Mesenteric fat pad (tissue), 1 donor: ENCODE measurements around the gene SDF4. TPM values are rescaled to one million over a fixed set of nuclear protein-coding genes. Genes with fewer than 3 reads are reported as not detected.
"Not testable (repeated sequence)": the region's sequence is repeated elsewhere in the genome, so short reads cannot be mapped to it uniquely, and the experiment has no call there.

Experiments
- DNase-seq: peaks from one replicate; pipeline ENCODE4 v3.0.0-alpha.2; 2020; ENCODE audit warnings: low spot score
- total RNA-seq: library from RNA; stranded (reverse); fragmentation: NEBNext Ultra II Directional; extraction: Animal tissue kit (Norgen Biotek cat#: 25700); gene quantifications from one replicate; pipeline ENCODE4 v1.2.1, GENCODE V29; 2021
- donor health status: DM: yes; HTN: yes; CAD: no.

Gene SDF4
- total RNA-seq, 1 donor from 2014 or later, result 144 TPM

DNA sequence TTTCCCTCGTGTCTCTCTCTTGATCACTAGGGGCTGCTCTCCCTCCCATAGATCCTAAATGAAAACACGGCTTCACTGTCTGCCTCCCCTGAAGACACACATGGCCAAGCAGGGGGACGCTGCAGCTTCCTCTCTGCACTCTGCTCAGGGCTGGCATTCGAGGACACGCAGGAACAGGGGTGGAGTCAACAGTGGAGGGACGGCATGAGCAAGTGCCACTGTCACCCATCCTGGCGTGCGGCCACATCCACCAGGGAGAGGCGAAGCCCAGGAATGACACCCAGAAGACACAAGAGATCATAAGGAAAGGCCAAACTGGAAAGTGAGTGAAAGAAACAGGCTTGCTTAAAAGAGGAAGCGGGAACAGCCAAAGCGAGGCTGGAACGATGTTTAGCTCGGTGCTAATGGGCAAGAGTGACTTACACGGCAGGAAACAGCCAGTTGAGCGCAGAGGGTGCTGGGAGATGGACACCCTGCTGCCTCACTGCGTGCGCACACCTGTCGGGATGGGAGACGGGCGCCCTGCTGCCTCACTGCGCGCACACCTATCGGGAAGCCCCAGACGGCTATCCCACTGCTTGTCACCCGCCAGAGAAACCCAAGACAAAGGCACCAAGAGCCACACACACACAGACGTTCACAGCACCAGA is 28.3 kb upstream of the SDF4 start:
- DNase-seq, result no peak

DNA sequence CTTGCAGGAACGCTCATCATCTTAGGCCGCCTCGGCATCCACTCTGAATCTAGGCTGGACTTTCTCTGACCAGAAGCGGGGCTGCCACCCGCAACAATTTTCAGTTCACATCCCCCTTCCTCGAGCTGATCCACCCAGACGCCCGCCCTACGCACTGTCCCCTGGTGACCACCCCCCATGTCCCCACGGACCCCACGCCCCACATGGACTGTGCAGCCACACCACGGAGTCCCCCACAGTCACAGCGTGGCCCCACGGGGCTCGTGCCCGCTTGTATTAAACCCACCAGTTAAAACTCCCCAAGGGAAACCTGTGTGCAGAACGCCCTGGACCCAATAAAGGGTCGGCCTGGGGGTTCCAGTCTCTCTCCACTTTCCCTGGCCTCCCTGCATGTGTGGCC is 27.7 kb upstream of the SDF4 start:
- no peak for DNase-seq

DNA sequence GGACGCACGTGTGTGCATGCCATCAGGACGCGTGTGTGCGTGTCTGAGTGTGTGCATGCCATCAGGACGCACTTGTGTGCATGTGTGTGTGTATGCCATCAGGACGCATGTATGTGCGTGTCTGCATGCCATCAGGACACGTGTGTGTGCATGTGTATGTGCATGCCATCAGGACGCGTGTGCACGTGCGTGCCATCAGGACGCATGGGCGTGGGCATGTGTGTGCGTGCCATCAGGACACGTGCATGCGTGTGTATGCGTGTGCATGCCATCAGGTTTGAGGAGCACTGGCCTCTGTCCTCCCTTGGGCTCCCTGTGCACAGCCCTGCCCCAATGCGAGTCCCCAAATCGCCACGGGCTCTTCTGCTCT is 27.3 kb upstream of the SDF4 start:
- no peak for DNase-seq

DNA sequence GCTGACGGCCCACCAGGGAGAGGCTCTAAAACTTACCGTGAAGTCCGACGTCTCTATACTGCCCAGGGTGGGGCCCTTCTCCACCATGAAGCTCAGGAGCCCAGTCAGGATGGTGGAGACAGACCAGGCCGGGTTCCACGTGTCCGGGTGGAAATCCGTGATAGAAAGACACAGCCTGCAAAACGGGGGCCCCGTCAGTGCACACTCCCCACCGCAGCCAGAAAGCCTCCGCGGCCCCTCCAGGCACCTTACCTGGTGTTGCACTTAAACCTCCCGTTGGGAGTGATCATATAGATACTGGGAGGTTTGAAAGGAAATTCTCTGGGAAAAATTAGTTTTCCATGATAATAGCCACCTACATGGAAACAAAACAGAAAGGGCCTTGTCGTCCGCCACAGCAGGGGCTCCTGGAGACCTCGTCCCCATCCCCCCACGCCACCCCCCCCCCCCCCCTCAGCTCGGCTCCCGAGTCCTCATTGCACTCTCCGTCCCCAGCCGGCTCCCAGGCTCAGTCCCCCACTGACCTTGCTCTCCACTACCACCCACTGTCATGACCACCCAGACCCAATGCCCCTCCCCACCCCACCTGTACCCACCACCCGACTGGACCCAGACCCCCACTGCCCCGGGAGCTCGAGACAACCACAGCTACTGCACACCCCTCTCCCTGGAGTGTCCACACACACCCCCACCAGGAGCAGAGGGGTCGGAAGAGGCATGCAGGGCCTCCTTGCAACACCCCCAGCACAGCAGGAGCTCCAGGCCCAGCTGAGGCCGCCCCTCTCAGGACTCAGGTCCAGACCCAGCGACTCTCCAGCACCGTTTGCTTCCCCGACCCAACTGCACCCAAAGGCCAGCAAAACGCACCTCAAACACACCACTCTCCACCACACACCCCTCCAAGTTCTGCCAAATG is 25.4 kb upstream of the SDF4 start:
- DNase-seq, result no peak

DNA sequence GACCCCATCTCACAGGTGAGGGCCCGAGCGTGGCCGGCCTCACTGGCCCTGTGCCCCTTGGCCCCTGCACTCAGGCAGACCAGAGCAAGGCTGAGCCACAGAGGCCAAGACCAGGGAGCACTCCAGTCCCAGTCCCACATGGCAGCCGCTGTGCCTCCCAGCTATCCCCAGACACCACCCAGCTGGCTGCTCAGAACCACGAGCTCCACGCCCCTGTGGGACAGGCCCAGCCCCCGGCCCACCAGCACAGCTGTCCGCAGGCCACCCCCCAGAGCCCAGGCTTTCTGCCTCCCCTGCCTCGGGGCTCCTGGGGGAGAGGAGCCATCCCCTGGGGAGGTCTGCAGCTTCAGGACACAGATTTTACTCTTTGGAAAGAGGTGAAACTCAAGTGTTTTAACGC is 23.8 kb upstream of the SDF4 start:
- no peak for DNase-seq

DNA sequence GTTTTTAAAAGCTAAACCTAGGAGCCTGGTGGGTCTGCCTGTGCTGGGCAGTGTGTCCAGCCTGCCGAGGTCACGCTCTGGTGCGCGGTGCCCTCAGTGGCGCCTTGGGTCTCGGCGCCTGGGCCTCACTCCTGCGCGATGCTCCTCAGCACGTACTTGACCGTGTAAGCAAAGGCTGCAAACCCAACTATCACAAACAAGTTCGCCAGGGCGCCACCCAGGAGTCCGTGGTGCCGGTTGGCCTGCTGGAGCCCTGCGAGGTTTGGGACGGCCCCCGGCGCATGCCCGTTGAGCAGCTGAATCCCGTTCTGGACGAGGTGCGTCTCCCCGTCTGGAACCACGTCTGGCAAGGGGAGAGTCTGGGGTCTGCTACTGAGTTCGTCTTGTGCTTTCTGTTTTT is 23.3 kb upstream of the SDF4 start:
- no peak for DNase-seq

DNA sequence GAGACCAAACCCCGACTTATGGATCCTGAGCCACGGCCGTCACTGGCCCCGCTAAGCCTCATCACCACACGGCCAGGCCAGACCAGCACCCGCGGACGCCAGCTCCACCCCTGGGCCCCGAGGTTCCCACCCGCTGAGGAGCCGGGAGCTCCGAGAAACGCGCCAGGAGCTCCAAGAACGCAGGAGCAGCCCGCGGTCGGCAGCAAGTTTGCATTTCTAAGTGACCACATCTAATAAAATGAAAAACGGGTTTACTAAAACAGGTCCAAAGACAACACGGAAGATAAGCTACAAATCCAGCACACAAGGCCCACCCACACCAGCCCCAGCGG is 22.8 kb upstream of the SDF4 start:
- no peak for DNase-seq

DNA sequence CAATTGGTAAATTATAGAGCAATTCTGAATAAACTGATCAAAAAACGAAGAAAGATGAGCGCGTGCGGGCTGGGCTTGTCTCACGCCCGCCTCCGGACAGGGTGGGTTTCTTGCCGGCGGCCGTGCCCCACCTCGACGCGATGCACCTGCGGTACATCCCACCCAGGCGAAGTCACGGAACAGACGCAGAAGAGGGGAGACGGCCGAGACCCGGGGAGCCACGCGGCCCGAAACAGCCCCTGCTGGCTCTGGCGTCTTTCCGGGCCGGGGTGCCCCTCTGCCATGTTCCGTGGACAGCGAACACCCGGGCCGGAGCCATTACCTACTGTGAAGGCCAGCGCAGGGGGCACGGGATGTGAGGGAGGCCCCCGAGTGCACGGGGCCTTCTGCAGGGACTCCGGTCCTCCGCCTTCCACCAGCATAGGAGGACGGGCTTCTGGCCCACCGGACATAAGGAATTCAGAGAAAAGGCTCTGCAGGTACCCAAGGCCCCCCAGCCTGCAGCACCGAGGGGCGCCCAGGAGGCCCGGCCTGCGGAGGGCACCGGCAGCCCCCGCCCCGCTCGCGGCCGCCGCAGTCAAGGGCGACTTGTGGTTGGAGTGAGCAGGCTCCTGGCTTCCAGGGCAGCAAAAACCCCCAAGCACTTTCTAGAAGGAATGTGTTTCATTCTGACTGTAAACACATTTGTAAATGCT is 22.3 kb upstream of the SDF4 start:
- no peak for DNase-seq

DNA sequence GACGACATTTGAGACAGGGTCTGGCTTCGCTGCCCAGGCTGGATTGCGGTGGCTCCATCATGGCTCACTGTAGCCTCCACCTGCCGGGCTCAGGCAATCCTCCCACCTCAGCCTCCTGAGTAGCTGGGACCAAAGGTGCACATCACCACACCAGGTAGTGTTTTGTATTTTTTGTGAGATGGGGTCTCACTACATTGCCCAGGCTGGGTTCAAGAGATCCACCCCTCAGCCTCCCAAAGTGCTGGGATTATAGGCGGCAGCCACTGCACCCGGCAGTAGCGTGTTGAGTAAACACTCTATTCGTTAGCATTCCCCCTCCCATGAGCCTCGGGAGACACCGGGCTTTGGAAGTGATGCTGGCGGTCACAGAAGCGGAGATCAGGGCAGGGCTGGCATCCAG is 21.5 kb upstream of the SDF4 start:
- no peak for DNase-seq

DNA sequence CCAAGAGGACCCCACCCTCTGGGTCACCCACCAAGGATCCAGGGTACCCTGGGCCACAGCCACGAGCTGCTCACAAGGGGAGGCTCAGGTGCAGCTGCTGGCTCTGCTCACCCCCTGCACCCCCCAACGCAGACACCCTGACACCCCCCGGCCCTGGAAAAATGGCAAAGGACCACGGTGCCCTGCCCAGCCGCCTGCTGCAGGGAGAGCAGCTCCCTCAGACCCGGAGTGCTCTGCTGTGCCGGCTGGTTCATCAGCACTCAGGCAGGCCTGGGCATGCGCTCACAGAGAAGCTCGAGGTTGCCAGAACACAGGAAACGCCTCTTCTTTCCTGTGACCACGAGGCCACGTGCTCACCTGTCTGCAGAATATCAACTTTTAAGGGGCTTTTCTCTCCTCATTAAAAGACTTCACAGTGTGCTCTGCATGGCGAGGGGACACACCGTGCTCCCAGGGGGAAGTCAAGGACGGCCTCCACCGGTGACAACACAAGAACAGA is 19.0 kb upstream of the SDF4 start:
- DNase-seq, result no peak

DNA sequence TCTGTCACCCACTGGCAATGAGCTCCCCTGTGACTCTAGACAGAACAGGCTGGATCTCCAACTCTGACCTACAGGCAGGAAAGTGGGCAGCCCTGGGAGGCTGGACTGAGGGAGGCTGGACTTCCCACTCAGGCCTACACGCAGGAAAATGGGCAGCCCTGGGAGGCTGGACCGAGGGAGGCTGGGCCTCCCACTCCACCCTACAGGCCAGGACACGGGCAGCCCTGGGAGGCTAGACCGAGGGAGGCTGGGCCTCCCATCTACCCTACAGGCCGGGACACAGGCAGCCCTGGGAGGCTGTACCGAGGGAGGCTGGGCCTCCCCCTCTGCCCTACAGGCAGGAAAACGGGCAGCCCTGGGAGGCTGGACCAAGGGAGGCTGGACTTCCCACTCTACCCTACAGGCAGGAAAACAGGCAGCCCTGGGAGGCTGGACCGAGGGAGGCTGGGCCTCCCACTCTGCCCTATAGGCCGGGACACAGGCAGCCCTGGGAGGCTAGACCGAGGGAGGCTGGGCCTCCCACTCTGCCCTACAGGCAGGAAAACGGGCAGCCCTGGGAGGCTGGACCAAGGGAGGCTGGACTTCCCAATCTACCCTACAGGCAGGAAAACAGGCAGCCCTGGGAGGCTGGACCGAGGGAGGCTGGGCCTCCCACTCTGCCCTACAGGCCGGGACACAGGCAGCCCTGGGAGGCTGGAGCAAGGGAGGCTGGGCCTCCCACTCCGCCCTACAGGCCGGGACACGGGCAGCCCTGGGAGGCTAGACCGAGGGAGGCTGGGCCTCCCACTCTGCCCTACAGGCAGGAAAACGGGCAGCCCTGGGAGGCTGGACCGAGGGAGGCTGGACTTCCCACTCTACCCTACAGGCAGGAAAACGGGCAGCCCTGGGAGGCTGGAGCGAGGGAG is 16.5 kb upstream of the SDF4 start:
- DNase-seq, result not testable (repeated sequence)

DNA sequence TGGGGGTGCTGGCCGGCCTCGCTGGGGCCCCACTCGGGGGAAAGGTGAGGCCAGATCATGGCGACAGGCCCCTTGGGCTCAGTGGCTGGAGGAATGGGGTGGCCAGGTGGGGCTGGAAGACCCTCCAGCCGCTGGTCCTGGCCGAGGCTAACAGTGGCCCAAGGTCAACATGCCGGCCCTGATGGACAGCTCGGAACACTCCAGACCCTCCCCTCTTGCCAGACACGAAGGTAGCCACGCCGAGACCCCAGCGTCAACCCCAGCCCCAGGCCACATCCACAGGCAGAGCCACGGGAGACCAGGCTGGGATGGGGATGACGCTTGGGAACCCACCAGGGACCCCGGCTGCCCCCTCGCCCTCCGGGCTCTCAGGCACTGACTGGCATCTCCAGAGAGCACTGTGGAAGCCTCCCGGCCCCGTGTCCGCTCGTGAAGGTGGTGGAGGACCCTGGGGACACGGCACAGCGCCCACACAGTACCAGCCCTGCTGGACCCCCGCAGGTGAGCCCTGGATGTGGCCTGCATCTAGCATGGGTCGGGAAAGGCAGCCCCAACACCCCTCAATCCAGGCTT is 15.6 kb upstream of the SDF4 start:
- DNase-seq, result no peak

DNA sequence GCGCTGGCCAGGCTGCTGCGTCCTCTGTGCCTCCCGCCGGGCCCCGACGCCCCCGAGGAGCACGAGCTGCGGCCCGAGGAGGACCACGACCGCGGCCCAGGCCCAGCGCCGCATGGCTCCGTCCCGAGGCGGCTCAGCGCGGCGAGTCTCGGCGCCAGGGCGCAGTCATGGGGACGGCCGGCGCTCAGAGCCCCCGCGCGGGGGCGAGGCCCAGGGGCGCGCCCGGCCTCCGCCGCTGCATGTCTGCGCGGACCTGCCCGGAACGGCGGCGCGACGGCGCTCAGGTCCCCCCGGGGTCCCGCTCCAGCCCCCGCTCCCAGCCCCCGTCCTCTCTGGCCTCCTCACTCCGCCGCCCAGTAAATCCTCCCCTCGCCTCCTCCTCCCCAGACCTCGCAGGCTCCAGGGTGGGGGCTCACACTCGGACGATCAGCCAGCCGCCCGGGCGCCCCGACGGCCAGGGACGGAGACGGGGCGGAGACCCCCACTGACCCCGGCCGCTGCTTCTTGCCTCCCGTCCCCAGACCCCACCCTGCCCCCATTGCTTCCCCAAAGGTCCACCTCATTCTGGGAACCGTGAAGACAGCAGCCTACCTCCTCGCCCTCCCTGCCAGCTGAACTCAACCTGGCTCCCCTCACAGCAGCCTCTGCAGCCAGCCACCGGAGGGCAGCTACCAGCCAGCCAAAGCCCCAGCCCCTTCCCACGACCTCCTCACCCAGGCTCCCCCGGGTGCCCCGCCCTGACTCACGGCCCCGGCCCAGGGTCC is 15.0 kb upstream of the SDF4 start, which contains the start of gene C1QTNF12:
TSS of gene C1QTNF12 (minus strand) at position 146 of the 764 bp plus-strand sequence. CDS start at position 114, 32 bp downstream.
- no peak for DNase-seq

DNA sequence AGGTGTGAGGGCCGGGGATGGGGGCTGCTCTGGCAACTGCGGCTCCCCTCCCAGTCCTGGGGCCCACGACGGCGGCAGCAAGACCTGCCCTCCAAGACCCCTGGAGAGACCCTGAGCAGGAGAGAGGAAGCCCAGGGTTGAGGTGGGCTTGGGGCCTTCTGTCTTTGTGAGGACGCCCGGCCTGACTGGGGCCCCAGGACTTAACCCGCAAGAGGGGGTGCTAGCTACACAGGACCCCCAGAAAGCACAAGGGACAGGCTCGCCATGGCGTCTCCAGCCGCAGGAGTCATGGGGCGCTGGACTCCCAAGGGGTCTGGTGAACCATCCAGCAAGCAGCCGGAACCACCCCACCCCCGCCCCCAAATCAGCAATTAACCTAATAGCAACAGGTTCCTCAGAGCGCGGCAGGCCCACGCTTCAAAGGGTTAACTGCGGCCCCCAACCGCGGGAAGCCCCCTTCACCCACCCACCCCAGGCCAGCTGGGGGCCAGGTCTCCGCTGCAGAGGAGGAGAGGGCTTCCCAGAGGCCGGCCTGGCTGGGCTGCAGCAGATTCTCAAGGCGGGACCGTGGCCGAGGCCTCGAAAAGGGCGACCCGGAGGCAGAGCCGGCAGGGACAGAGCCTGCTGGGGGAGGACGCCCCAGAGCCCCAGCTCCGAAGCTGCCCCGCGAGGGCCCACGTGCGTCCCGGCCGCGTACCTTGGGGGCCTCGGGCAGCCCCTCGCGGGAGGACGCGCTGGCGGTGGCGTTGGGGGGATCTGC is 14.2 kb upstream of the SDF4 start:
- no peak for DNase-seq

DNA sequence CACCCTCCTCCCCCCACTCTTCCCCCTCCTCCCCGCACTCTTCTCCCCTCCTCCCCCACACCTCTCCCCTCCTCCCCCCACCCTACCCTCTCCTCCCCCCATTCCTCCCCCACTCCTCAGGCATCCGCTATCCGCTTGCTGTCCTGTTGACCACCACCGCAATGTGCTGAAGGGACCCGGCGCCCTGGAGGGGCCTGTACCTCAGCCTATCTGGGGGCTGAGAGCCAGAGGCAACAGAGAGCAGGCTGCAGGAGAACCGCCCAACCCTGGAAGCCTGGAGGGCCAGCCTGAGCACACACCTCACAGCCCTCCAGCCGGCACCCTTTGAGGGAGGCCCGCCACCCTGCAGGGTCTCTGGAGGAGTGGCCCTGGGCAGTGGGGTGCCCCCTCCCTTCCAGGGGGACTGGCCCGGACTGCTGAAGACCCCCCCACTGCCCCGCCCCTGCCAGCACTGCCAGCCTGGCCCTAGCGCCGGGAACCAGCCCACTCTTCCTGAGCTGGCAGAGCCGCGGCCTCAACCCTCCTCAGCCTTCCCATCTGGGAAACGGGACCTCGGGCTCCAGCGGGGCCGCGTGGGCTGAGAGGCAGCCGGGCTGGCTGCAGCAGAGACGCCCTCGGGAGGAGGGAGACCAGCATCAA is 13.5 kb upstream of the SDF4 start:
- no peak for DNase-seq

DNA sequence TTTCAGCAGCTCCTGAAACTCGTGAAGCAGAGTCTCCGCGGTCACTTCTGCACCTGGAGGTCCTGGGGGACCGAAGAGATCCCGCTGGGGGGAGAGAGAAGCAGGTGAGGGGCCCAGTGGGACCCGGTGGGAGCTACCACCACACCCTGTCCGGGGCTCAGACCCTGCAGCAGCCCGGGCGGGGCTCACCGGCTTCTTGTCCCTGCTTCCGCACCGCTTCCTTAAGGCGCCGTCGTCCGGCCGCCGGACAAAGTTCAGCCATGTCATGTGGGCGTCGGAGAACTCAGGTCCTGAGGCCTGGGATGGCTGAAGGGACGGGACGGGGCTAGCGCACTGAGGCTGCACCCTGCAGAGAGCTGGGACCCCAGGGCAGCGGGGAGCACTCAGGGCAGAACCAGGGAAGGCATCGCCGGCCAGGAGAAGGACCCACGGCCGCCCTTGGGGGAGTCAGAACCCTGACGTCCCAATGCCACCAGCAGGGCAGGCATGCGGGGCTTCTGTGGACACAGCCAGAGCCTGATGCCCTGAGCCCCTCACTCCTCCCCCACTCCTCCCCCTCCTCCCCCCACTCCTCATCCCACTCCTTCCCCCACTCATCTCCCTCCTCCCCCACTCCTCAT is 12.5 kb upstream of the SDF4 start:
- no peak for DNase-seq

DNA sequence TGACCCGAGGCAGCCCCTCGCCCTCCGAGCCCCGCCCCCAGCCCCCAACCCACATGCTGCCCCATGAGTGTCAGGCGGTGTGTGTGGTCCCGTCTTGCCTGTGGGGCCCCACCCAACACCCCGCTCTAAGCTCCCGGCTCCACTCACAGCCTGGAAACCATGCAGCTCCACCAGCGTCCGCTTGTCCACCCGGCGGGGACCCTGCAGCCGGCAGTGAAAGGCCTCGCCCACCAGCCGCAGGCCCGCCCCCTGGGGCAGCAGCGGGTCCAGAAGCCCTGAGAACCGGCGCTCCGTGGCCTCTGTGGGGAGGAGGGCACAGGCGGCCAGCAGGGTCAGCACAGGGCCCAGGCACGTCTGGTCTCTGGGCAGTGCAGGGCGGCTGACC is 12.0 kb upstream of the SDF4 start:
- no peak for DNase-seq

DNA sequence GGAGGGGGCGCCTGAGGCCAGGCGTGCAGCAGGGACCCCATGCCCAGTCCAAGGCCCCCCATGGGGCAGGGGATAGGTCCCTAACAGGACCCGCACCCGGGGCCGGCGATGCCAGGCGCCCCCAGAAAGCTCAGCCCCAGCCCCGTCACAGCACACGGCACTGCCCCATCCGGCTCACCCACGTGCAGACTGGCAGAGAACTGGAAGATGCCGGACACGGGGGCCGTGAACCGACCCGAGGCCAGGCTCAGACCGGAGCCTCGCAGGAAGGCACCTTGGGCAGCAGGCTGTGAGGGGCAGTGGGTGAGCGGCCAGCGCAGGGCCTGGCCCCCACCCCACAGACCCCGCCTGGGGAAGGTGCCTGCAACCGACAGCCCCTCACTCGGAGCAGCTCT is 11.5 kb upstream of the SDF4 start:
- no peak for DNase-seq
